ENCODE results near the gene WRAP73. TPM values are rescaled to one million over a fixed set of nuclear protein-coding genes. Genes with fewer than 3 reads are reported as not detected.

WRAP73 gene
- total and polyA plus RNA-seq, 2 experiments from 2014 or later: 14.7 to 28.8 TPM

DNA sequence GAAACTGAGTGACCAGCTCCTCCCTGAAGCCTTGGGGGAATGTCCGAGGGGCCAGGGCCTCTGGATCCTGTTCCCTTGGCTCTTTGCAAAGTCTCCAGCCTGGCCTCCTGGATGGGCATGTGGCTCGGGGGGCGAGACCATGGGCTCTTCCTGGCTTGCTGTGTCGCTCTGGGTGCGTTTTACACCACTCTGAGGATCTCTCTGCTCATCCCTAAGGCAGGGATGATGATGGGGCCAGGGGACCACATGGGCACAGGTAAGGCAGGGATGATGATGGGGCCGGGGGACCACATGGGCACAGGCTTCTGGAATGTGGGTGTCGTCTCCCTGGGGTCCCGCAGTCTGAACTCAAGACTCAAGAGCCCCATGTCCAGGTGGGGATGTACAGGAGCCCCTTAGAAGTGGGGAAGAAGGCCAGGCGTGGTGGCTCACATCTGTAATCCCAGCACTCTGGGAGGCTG lies 20.1 kb upstream of the WRAP73 start:
- H3K9me2 ChIP-seq (replicated peaks; ENCODE audit: insufficient read depth): no peaks in the 10 kb centered on the region
- no peak for DNase-seq (ENCODE audit: low spot score)
- no peaks in the 10 kb centered on the region for H3K9me3 ChIP-seq (ENCODE audit: low read depth)
- TF ChIP-seq EZH2phosphoT487 (IDR thresholded peaks at IDR 0.05; ENCODE audit: low read depth, severe bottlenecking, unreplicated experiment) (no peak), CTCF (IDR thresholded peaks at IDR 0.05; ENCODE audit: poor library complexity) (no peak), EZH2 (IDR thresholded peaks at IDR 0.05; ENCODE audit: borderline replicate concordance) (no peak)
- no peaks in the 10 kb centered on the region for H3K36me3 ChIP-seq (replicated peaks; ENCODE audit: insufficient read depth, low read depth)
- H3K79me2 ChIP-seq: no peaks in the 10 kb centered on the region
- no peaks in the 10 kb centered on the region for H3K4me1 ChIP-seq (ENCODE audit: insufficient read depth)
- no peak overlapping the region for H3K4me2 ChIP-seq
- 85% methylated on average over 9 of the region's 9 CpGs for WGBS (ENCODE audit: low lambda C conversion rate, missing lambda C conversion rate)
- H2AFZ ChIP-seq: no peak overlapping the region
- no peak overlapping the region for H3K4me3 ChIP-seq
- no peaks in the 10 kb centered on the region for H3K27me3 ChIP-seq
- no peak overlapping the region for H3K27ac ChIP-seq
- no peaks in the 10 kb centered on the region for H4K20me1 ChIP-seq (ENCODE audit: insufficient read depth, poor library complexity, severe bottlenecking)

DNA sequence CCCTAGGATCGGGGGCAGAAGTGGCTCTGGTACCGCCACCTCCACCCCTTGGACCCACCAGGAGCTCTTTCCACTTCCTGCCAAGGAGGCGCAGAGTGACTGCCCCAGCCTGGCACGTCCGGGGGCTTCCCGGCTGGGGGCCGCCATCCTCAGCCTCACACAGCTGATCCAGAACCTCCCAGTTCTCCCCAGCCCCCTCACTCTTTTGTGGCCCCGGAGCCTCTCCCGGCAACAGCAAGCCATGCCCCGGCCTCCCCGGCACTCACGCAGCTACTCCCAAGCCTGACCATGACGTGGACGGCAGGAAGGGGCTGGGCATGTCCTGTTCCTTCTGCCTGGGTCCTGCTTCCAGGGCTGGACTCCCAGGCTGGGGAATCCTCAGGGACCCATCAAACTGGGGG lies 19.5 kb upstream of the WRAP73 start:
- Histone ChIP-seq H3K27me3 (no peaks in the 10 kb centered on the region), H4K20me1 (ENCODE audit: insufficient read depth, poor library complexity, severe bottlenecking) (no peaks in the 10 kb centered on the region), H3K27ac (no peak overlapping the region), H3K4me1 (ENCODE audit: insufficient read depth) (no peaks in the 10 kb centered on the region), H3K36me3 (replicated peaks; ENCODE audit: insufficient read depth, low read depth) (no peaks in the 10 kb centered on the region), H2AFZ (no peak overlapping the region), H3K9me3 (ENCODE audit: low read depth) (no peaks in the 10 kb centered on the region), H3K79me2 (no peaks in the 10 kb centered on the region), H3K9me2 (replicated peaks; ENCODE audit: insufficient read depth) (no peaks in the 10 kb centered on the region), H3K4me3 (no peak overlapping the region), H3K4me2 (no peak overlapping the region)
- TF ChIP-seq CTCF (IDR thresholded peaks at IDR 0.05; ENCODE audit: poor library complexity) (no peak), EZH2 (IDR thresholded peaks at IDR 0.05; ENCODE audit: borderline replicate concordance) (no peak), EZH2phosphoT487 (IDR thresholded peaks at IDR 0.05; ENCODE audit: low read depth, severe bottlenecking, unreplicated experiment) (no peak)
- 87% methylated on average over 13 of the region's 14 CpGs for WGBS (ENCODE audit: low lambda C conversion rate, missing lambda C conversion rate)
- no peak for DNase-seq (ENCODE audit: low spot score)

- Histone ChIP-seq H3K79me2 (no peaks in the 10 kb centered on the region), H2AFZ (no peak overlapping the region), H3K27ac (no peak overlapping the region), H3K9me2 (replicated peaks; ENCODE audit: insufficient read depth) (no peaks in the 10 kb centered on the region), H3K4me3 (no peak overlapping the region), H4K20me1 (ENCODE audit: insufficient read depth, poor library complexity, severe bottlenecking) (no peaks in the 10 kb centered on the region), H3K27me3 (no peaks in the 10 kb centered on the region), H3K4me1 (ENCODE audit: insufficient read depth) (no peaks in the 10 kb centered on the region), H3K4me2 (no peak overlapping the region), H3K36me3 (replicated peaks; ENCODE audit: insufficient read depth, low read depth) (no peaks in the 10 kb centered on the region), H3K9me3 (ENCODE audit: low read depth) (no peaks in the 10 kb centered on the region)
- peak; percentile 91 for DNase-seq (ENCODE audit: low spot score)
- TF ChIP-seq CTCF (IDR thresholded peaks at IDR 0.05; ENCODE audit: poor library complexity): no peak
- WGBS (ENCODE audit: low lambda C conversion rate, missing lambda C conversion rate): 36% methylated on average over 29 of the region's 30 CpGs
These were observed 18.8 kb upstream of the WRAP73 start for GRCh38 chr1:3668585-3669300.
